ENCODE measurements around the gene ILDR1. TPM values are rescaled to one million over a fixed set of nuclear protein-coding genes. Genes with fewer than 3 reads are reported as not detected.
A peak's percentile ranks its signal among the peaks of the same experiment; 100 is the strongest.

Gene ILDR1
- total RNA-seq (17.7 TPM), polyA plus RNA-seq (ENCODE audit: insufficient read depth, low read depth, low replicate concordance) (11.9 TPM)
- long read RNA-seq, donor 1, partial matches to known transcripts: 0 of 1 reads
- long read RNA-seq, donor 1, other reads (novel, unspliced or antisense): 0 of 1 reads
- long read RNA-seq, donor 2, partial matches to known transcripts: 0 of 1 reads
- long read RNA-seq, donor 2, other reads (novel, unspliced or antisense): 0 of 1 reads
- long read RNA-seq, donor 3, partial matches to known transcripts: 0 of 3 reads
- long read RNA-seq, donor 3, other reads (novel, unspliced or antisense): 0 of 3 reads
- long read RNA-seq, donor 4, partial matches to known transcripts: 0 of 2 reads
- long read RNA-seq, donor 4, other reads (novel, unspliced or antisense): 0 of 2 reads
- long read RNA-seq, donor 5: 0 reads
- long read RNA-seq, donor 6: 0 reads
- long read RNA-seq, donor 7, transcript ILDR1-202 (8 exons, 2,855 nt): major isoform, 21 of 44 reads
- long read RNA-seq, donor 7, transcript ILDR1-201 (7 exons, 2,659 nt): minor isoform, 5 of 44 reads
- long read RNA-seq, donor 7, partial matches to known transcripts: 11 of 44 reads
- long read RNA-seq, donor 7, other reads (novel, unspliced or antisense): 7 of 44 reads
- long read RNA-seq, donor 8, partial matches to known transcripts: 0 of 1 reads
- long read RNA-seq, donor 8, other reads (novel, unspliced or antisense): 0 of 1 reads
- long read RNA-seq, donor 9, partial matches to known transcripts: 0 of 1 reads
- long read RNA-seq, donor 9, other reads (novel, unspliced or antisense): 0 of 1 reads
- long read RNA-seq, donor 10, partial matches to known transcripts: 0 of 1 reads
- long read RNA-seq, donor 10, other reads (novel, unspliced or antisense): 0 of 1 reads

DNA sequence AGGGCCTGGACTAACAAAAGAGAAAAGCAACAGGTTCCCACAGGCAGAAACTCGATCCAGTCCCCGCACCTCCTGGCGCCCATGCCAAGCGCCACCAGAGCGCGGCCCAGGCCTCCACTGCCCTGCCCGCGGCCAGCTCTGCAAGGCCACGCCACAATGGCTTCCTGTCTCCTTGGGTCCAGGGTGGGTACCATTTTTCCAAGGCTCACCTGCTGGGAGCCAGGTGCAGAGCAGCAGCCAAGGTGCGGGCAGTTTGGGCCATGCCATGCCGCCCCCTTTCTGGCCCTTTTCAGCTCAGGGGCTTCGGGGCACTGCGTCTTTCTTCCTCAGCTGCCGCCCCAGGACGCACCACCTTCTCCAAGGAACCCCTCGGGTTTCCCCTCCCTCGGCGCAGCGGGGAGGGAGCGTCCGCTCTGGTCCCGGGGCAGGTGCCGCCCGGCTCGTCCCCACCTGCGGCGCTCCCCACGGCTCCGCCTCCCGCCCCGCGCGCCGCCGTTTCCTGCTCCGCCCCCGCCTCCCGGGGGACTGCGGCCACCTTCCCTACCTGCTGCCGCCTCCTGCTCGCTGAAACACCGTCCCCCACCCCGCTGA is at the start of gene ILDR1:
TSS of gene ILDR1 (minus strand) at position 437 of the 591 bp plus-strand sequence. CDS start at position 267, 170 bp downstream.
- peak; percentile 58 to 84 (median 72) for DNase-seq
- intact Hi-C loops (cut with DNase I): no loop called here
- FAIRE-seq: no peak
- H3K9ac ChIP-seq (ENCODE audit: low read length in 3 of 3): peak within 1 kb of the TSS in 1 of 3 donors; percentile 65
- H3K27ac ChIP-seq (ENCODE audit: low read depth in 2 of 2, low read length in 2 of 2): peak within 1 kb of the TSS; percentile 78 to 79
- no peaks in the 10 kb centered on the region for H3K36me3 ChIP-seq (ENCODE audit: control insufficient read depth in 2 of 3, insufficient read depth in 3 of 3, low read length in 3 of 3)
- H3K4me3 ChIP-seq (ENCODE audit: low read length in 3 of 3): peak within 1 kb of the TSS; percentile 49 to 73 (median 67)
- no peaks in the 10 kb centered on the region for H3K4me1 ChIP-seq (ENCODE audit: control insufficient read depth in 2 of 3, insufficient read depth in 2 of 3, low read depth in 1 of 3, low read length in 3 of 3)
- H3K9me3 ChIP-seq (ENCODE audit: control insufficient read depth in 2 of 3, insufficient read depth in 1 of 3, low read length in 3 of 3): no peaks in the 10 kb centered on the region
- H3K27me3 ChIP-seq (ENCODE audit: control insufficient read depth, insufficient read depth, low read length): no peaks in the 10 kb centered on the region
- TF ChIP-seq, protein P1, sequence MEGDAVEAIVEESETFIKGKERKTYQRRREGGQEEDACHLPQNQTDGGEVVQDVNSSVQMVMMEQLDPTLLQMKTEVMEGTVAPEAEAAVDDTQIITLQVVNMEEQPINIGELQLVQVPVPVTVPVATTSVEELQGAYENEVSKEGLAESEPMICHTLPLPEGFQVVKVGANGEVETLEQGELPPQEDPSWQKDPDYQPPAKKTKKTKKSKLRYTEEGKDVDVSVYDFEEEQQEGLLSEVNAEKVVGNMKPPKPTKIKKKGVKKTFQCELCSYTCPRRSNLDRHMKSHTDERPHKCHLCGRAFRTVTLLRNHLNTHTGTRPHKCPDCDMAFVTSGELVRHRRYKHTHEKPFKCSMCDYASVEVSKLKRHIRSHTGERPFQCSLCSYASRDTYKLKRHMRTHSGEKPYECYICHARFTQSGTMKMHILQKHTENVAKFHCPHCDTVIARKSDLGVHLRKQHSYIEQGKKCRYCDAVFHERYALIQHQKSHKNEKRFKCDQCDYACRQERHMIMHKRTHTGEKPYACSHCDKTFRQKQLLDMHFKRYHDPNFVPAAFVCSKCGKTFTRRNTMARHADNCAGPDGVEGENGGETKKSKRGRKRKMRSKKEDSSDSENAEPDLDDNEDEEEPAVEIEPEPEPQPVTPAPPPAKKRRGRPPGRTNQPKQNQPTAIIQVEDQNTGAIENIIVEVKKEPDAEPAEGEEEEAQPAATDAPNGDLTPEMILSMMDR (IDR thresholded peaks at IDR 0.05; ENCODE audit: borderline replicate concordance, extremely low read depth, insufficient read depth): no peak

DNA sequence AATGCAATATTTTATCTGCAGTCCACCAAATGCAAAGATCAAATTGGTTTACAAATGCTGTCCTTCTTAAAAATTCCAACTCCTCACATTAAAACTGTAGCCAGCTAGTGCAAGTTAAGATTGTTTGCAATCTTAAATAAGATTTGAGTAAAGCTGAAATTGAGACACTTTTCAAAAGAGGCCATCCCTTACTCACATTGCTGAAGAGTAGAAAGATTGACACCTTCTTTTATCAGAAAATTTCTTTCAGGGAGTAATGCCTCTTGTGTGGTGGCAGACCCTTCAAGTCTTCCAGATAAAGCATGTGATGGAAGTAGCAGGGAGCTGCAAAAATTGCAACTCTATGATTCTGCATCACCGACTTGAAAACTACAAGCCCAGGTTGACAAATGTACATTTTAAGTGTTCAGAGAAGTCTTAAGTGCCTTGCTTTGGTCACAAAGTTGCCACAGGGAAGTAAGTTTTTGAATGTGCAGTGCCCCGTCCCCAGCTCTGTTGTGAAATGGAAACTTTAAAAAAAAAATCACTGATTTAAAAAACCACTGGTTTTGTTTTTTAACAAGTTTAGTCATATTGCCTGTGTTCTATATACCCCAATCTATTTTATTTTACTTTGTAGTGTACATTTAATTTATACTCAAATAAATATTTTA is 45.7 kb upstream of the ILDR1 start:
- no peaks in the 10 kb centered on the region for H3K9me3 ChIP-seq (ENCODE audit: control insufficient read depth in 2 of 3, insufficient read depth in 1 of 3, low read length in 3 of 3)
- H3K27ac ChIP-seq (ENCODE audit: low read depth in 2 of 2, low read length in 2 of 2): no peak overlapping the region
- no peak for DNase-seq
- H3K4me1 ChIP-seq (ENCODE audit: control insufficient read depth in 2 of 3, insufficient read depth in 2 of 3, low read depth in 1 of 3, low read length in 3 of 3): no peaks in the 10 kb centered on the region
- no peaks in the 10 kb centered on the region for H3K27me3 ChIP-seq (ENCODE audit: control insufficient read depth, insufficient read depth, low read length)
- TF ChIP-seq, protein P1 (IDR thresholded peaks at IDR 0.05; ENCODE audit: borderline replicate concordance, extremely low read depth, insufficient read depth): no peak
- no peak for FAIRE-seq
- H3K9ac ChIP-seq (ENCODE audit: low read length in 3 of 3): no peak overlapping the region
- no peaks in the 10 kb centered on the region for H3K36me3 ChIP-seq (ENCODE audit: control insufficient read depth in 2 of 3, insufficient read depth in 3 of 3, low read length in 3 of 3)
- intact Hi-C loops (cut with DNase I): no loop called here
- no peak overlapping the region for H3K4me3 ChIP-seq (ENCODE audit: low read length in 3 of 3)

DNA sequence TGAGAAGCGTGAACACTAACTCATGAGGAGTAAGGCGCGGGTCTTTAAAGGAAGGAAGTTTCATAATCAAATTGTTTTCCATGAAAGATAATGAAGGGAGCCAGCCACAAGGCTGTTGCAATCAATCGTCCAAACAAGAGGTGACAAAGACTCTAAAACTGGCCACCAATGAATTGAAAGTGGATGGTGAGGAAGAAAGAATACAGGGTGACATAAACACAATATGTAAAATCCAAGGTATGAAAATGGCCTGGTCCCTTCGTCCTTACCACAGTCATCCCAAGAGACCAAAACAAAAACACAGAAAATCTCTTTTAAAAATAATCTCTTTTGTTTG is 45.1 kb upstream of the ILDR1 start:
- TF ChIP-seq, protein P1 (IDR thresholded peaks at IDR 0.05; ENCODE audit: borderline replicate concordance, extremely low read depth, insufficient read depth): no peak
- no peak for FAIRE-seq

More for the DNA sequence above, 45.1 kb upstream of the ILDR1 start:
- Histone ChIP-seq H3K4me1 (ENCODE audit: control insufficient read depth in 2 of 3, insufficient read depth in 2 of 3, low read depth in 1 of 3, low read length in 3 of 3) (no peaks in the 10 kb centered on the region), H3K9ac (ENCODE audit: low read length in 3 of 3) (no peak overlapping the region), H3K27me3 (ENCODE audit: control insufficient read depth, insufficient read depth, low read length) (no peaks in the 10 kb centered on the region), H3K36me3 (ENCODE audit: control insufficient read depth in 2 of 3, insufficient read depth in 3 of 3, low read length in 3 of 3) (no peaks in the 10 kb centered on the region), H3K27ac (ENCODE audit: low read depth in 2 of 2, low read length in 2 of 2) (no peak overlapping the region), H3K9me3 (ENCODE audit: control insufficient read depth in 2 of 3, insufficient read depth in 1 of 3, low read length in 3 of 3) (no peaks in the 10 kb centered on the region), H3K4me3 (ENCODE audit: low read length in 3 of 3) (no peak overlapping the region)
- intact Hi-C loops (cut with DNase I): no loop called here
- DNase-seq: no peak

Data from kidney (tissue), 22 donors.